ENCODE measurements around the gene CRYBA1.

CRYBA1 gene

DNA sequence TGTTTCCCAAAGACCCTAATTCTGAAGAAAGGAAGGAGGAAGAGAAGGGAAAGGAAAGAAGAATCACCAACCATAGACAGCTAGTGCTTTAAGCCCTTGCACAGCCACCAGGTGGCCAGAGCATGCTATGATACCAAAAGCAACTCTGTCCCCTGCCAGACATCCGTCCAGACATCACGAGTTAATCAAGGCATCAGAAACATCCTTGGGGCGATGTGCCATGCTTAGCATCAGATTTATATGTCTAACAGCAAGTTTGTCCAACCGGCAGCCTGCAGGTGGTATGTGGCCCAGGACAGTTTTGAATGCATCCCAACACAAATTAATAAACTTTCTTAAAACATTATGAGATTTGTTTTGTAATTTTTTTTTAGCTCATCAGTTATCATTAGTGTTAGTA is 2.9 kb upstream of the CRYBA1 start:
- no peak for DNase-seq (ENCODE audit: low read depth)
- peak; percentile 56 for TF ChIP-seq CTCF (IDR thresholded peaks at IDR 0.05; ENCODE audit: control insufficient read depth, insufficient read depth, low read depth, low read length, missing control alignments)
- no peak overlapping the region for H3K4me3 ChIP-seq (ENCODE audit: control insufficient read depth, low read depth, low read length)

DNA sequence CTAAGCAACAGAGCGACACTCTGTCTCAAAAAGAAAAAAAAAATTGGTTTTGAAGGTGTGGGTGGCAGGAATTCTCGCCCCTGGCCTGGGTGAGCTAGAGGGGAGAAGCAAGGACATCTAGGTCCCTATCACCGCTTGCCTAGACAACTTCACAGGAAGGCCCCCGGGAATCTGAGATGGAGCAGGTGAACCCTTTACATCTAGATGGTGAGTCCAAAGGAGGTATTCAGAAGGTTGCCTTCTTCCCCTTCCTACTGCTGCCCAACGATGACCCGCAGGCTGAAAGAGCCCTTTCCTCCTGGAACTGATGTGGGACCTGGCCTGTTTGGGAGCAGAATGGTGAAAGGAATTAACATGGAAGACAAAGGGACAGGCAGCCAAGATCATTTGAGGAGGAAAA is 1.3 kb upstream of the CRYBA1 start:
- no peak overlapping the region for H3K4me3 ChIP-seq (ENCODE audit: control insufficient read depth, low read depth, low read length)
- no peak for TF ChIP-seq CTCF (IDR thresholded peaks at IDR 0.05; ENCODE audit: control insufficient read depth, insufficient read depth, low read depth, low read length, missing control alignments)
- no peak for DNase-seq (ENCODE audit: low read depth)

GRCh38 chr17:29247219-29247618 is 560 bp downstream of the CRYBA1 start:
- TF ChIP-seq CTCF (IDR thresholded peaks at IDR 0.05; ENCODE audit: control insufficient read depth, insufficient read depth, low read depth, low read length, missing control alignments) = no peak
- no peak for DNase-seq (ENCODE audit: low read depth)
- H3K4me3 ChIP-seq (ENCODE audit: control insufficient read depth, low read depth, low read length) = no peak overlapping the region

- H3K4me3 ChIP-seq (ENCODE audit: control insufficient read depth, low read depth, low read length) = no peak overlapping the region
- TF ChIP-seq CTCF (IDR thresholded peaks at IDR 0.05; ENCODE audit: control insufficient read depth, insufficient read depth, low read depth, low read length, missing control alignments) = no peak
- DNase-seq (ENCODE audit: low read depth) = no peak
Measured at GRCh38 chr17:29248845-29249244, 2.2 kb downstream of the CRYBA1 start.

GRCh38 chr17:29250666-29251065 is 4.0 kb downstream of the CRYBA1 start:
- no peak overlapping the region for H3K4me3 ChIP-seq (ENCODE audit: control insufficient read depth, low read depth, low read length)
- TF ChIP-seq CTCF (IDR thresholded peaks at IDR 0.05; ENCODE audit: control insufficient read depth, insufficient read depth, low read depth, low read length, missing control alignments) = no peak
- DNase-seq (ENCODE audit: low read depth) = no peak

DNA sequence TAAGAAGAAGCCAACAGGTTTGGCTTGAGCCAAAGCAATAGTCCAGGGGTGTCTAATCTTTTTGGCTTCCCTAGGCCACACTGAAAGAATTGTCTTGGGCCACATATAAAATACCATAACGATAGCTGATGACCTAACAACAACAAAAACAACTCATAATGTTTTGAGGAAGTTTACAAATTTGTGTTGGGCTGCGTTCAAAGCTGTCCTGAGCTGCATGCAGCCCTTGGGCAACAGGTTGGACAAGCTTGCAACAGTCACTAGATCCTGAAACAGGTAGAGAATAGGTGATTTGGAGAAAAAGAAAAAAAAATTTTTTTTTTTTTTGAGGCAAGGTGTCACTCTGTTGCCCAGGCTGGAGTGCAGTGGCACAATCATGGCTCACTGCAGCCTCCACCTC is 4.5 kb downstream of the CRYBA1 start:
- no peak overlapping the region for H3K4me3 ChIP-seq (ENCODE audit: control insufficient read depth, low read depth, low read length)
- DNase-seq (ENCODE audit: low read depth) = no peak
- no peak for TF ChIP-seq CTCF (IDR thresholded peaks at IDR 0.05; ENCODE audit: control insufficient read depth, insufficient read depth, low read depth, low read length, missing control alignments)

Data from AG09309 (cell line).